Activated naive CD8-positive, alpha-beta T cell treated with anti-CD3 and anti-CD28 coated beads for 36 hours (primary cell): ENCODE data around the gene FITM1. TPM values are rescaled to one million over a fixed set of nuclear protein-coding genes. Genes with fewer than 3 reads are reported as not detected.

Experiments used
- DNase-seq: peaks from one replicate; pipeline ENCODE4 v3.0.0; 2021
- H3K27ac Mint-ChIP-seq: one replicate; pipeline ENCODE4 v1.8.0; 2022; ENCODE audit warnings: mild to moderate bottlenecking, moderate library complexity, mixed read lengths
- H3K27me3 Mint-ChIP-seq: one replicate; pipeline ENCODE4 v1.8.0; 2022; ENCODE audit warnings: mild to moderate bottlenecking, mixed read lengths
- H3K36me3 Mint-ChIP-seq: one replicate; pipeline ENCODE4 v1.8.0; 2021; ENCODE audit warnings: mild to moderate bottlenecking, mixed read lengths
- H3K4me1 Mint-ChIP-seq: one replicate; pipeline ENCODE4 v1.8.0; 2021; ENCODE audit warnings: mixed read lengths
- H3K4me3 Mint-ChIP-seq: one replicate; pipeline ENCODE4 v1.8.0; 2022; ENCODE audit warnings: mild to moderate bottlenecking, moderate library complexity, mixed read lengths
- H3K9me3 Mint-ChIP-seq: one replicate; pipeline ENCODE4 v1.8.0; 2022; ENCODE audit warnings: mixed read lengths
- total RNA-seq, 2 experiments: library from RNA; stranded (reverse); gene quantifications; one replicate each; pipeline ENCODE4 v1.2.3, GENCODE V29; 2021

FITM1 gene
- total RNA-seq, 2 experiments from 2014 or later, result 0.29 TPM; not detected in 1

DNA sequence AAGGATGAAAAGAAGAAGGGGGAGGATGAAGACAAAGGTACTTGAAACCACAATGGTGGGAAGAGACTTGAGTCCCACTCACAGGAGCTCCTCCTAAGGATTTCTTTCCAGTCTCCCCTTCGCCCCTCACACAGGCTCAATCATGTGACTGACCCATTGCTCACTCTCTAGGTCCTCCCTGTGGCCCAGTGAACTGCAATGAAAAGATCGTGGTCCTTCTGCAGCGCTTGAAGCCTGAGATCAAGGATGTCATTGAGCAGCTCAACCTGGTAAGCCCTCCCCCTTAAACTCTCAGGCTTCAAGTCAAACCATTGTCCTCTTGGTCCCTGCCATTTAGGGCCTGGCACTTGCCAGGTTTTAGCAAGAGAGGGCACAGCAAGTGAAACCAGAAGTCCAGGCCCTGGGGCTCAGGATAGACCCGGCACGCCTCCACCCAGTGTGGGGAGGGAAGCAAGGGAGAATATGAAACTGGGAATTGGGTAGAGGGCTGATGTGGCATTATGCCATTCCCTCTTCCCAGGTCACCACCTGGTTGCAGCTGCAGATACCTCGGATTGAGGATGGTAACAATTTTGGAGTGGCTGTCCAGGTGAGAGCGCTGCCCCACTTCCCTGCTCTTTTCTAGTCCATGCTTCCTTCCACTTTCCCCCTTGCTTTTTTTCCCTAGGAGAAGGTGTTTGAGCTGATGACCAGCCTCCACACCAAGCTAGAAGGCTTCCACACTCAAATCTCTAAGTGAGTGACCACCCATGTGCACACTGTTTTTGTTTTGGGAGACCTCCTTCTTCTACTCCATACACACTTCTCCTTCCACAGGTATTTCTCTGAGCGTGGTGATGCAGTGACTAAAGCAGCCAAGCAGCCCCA, 7.3 kb downstream of the FITM1 start:
- Mint-ChIP-seq H3K27me3 (no peaks in the 10 kb centered on the region), H3K9me3 (no peaks in the 10 kb centered on the region), H3K4me3 (peak overlapping the region; percentile 94), H3K4me1 (peaks cover 48% of the 10 kb centered on the region), H3K27ac (peak overlapping the region; percentile 92), H3K36me3 (peaks cover 44% of the 10 kb centered on the region)
- no peak for DNase-seq

DNA sequence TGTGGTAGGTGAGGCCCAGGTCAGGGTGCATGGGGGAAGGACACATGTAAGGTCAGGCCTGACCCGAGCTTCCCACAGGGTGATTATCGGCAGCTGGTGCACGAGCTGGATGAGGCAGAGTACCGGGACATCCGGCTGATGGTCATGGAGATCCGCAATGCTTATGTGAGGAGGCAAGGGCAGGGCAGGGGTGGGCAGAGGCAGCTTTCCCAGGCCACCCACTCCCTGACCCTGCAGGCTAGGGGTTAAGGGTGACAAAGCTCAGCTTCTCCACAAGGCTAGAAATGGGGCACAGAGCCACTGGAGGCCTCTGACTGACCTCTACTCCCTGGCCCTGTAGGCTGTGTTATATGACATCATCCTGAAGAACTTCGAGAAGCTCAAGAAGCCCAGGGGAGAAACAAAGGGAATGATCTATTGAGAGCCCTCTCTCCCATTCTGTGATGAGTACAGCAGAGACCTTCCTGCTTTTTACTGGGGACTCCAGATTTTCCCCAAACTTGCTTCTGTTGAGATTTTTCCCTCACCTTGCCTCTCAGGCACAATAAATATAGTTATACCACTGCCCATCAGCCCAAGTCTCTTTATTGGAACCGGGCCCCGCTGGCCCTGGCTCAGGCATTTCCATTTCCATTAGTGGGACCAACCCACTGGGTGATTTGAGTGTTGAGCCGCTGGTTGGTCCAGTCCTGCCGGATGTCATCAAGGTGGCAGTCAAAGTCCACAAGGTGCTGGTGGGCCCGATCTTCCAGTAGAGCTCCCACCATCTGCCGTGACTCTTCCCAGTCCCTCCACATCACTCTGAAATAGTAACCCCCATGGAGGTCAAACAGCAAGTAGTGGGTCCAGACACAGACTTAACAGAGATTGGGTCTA, 8.2 kb downstream of the FITM1 start:
- DNase-seq, result no peak
- Mint-ChIP-seq H3K9me3 (no peaks in the 10 kb centered on the region), H3K4me1 (peaks cover 52% of the 10 kb centered on the region), H3K4me3 (peak overlapping the region; percentile 96), H3K27ac (peak overlapping the region; percentile 77), H3K27me3 (no peaks in the 10 kb centered on the region), H3K36me3 (peaks cover 53% of the 10 kb centered on the region)

DNA sequence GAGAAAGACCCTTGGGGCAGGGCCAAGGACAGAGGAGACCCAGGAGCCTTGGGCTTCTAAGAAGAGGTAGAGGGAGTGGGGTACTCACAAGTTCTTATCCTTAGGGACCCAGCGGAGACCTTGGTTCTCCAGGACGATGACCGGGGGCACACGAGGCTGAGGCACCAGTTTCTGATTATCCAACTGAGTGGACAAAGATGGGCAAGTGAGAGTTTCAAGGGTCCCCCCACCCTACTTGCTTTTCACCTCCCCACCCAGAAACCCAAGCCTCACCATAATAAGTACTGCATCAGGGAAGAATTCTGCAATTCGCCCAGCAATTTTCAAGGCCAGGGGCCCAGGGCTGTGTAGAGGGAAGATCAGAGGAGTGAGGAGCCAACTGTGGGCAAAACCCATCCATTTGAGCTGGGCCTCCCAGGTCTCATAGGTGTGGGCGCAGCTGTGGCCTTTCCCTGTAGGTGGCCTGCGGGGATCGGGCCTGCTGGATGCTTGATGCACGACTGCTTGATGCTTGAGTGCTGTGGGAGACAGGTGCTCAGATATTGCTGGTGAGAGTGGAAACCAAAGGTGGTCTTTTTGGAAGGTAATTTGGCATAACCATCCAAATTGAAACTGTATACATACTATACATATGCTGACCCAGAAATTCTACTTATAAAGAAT, 8.9 kb downstream of the FITM1 start:
- Mint-ChIP-seq H3K36me3 (peaks cover 57% of the 10 kb centered on the region), H3K27ac (peak overlapping the region; percentile 77), H3K27me3 (no peaks in the 10 kb centered on the region), H3K4me1 (peaks cover 59% of the 10 kb centered on the region), H3K4me3 (peak overlapping the region; percentile 96), H3K9me3 (no peaks in the 10 kb centered on the region)
- peak; percentile 38 for DNase-seq

DNA sequence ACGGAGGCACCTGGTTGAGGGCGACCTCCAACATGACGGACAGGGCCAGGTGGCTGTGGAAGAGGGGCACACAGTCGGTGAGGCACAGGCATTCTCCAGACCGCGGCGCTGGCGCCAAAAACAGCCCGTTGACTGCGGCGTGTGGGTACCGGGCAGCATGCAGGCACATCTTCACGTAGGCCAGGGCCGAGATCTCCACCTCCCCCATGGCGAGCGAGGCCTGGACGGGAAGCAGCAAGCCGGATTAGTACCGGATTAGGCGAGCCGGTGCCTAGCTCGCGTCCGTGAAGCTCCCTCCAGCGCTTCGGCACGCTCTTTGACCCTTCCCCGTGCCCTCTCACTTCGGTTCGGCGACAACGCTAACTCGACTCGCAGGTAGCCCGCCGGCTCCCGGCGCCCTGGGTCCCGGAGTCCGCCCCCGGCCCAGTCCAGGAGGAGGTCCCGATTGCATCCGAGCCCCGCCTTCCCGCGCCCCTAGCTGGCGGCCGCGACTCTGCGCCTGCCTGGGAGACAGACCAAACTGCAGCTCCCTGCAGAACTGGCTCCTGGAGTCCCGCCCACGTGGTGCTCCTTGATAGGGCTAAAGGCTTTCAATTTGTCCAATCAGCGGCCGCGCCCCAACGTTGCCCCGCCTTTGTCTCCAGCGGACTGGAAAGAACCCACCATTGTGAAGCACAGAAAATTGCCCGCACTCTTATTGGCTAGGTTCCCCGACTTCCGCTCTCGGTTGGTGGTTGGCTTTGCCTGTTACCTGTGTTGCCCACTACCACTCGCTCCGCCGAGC, 10.8 kb downstream of the FITM1 start, which contains the start of gene EMC9:
Gene EMC9 (minus strand): TSS at position 495 of the 784 bp plus-strand sequence. CDS start 287 bp downstream, at position 208.
- peak; percentile 99 for DNase-seq
- peak within 1 kb of the TSS; percentile 96 for H3K4me3 Mint-ChIP-seq
- no peaks in the 10 kb centered on the region for H3K27me3 Mint-ChIP-seq
- H3K4me1 Mint-ChIP-seq, result peaks cover 66% of the 10 kb centered on the region
- peaks cover 76% of the 10 kb centered on the region for H3K36me3 Mint-ChIP-seq
- H3K9me3 Mint-ChIP-seq, result no peaks in the 10 kb centered on the region
- peak within 1 kb of the TSS; percentile 92 for H3K27ac Mint-ChIP-seq

DNA sequence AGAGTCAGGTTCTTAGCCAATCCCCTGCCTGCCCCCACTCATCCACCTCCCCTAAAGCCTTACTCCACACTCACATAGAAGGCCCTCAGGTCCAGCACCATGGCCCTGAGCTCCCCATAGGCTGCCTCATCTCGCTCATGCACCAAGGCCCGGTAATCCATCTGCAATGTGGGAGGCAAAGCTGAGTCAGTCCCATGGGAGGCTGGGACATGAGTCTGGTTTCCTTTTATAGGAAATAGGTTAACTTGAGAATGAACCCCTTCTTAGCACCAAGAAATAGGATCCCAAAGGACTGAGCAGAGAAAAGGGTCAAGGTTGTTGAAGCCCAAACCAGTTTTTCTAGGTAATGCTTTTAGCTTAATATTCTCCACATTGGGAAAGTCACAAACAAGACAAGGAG, 13.1 kb downstream of the FITM1 start:
- Mint-ChIP-seq H3K9me3 (no peaks in the 10 kb centered on the region), H3K4me1 (peaks cover 52% of the 10 kb centered on the region), H3K27ac (peak overlapping the region; percentile 54), H3K36me3 (peaks cover 65% of the 10 kb centered on the region), H3K27me3 (no peaks in the 10 kb centered on the region), H3K4me3 (no peak overlapping the region)
- no peak for DNase-seq

DNA sequence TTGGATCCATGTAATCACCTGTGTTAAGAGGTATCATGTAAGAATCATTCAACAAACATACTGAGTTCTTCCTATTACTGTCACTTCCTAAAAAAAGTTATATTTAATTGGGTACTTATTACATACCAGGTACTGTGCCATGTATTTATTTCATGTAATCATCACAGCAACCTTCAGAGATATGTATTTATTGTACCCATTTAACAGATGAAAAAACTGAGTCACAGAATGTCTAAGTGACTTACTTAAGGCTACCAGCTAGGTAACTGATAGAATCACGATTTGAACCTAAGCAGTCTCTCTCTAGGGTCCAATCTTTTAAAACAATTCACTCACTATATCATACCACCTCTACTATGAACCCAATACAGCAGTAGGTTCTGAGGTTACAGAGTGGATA, 14.0 kb downstream of the FITM1 start:
- Mint-ChIP-seq H3K9me3 (no peaks in the 10 kb centered on the region), H3K27me3 (no peaks in the 10 kb centered on the region), H3K36me3 (peaks cover 62% of the 10 kb centered on the region), H3K4me1 (peaks cover 50% of the 10 kb centered on the region), H3K27ac (peak overlapping the region; percentile 76), H3K4me3 (peak overlapping the region; percentile 97)
- no peak for DNase-seq

DNA sequence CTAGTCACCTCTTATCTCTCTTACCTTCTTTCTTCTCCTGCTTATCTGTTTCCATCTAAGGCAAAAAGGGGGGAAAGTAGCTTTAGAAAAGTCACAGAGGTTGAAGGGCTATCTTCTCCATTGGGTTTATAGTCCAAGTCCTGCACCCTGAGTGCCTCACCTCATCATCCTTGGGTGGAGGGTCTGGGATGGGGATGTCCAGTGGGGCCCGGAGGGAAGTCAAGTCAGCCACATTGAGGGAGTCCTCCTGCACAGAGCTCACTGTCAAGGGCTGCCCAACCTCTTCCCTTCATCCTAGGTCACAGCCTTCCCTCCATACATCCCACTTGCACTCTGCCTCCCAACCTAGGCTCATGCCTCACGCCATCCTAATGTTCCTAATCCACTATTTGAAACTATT, 14.8 kb downstream of the FITM1 start:
- DNase-seq, result no peak
- H3K27ac Mint-ChIP-seq, result peak overlapping the region; percentile 97
- peak overlapping the region; percentile 97 for H3K4me3 Mint-ChIP-seq
- H3K36me3 Mint-ChIP-seq, result peaks cover 63% of the 10 kb centered on the region
- no peaks in the 10 kb centered on the region for H3K9me3 Mint-ChIP-seq
- H3K4me1 Mint-ChIP-seq, result peaks cover 51% of the 10 kb centered on the region
- no peaks in the 10 kb centered on the region for H3K27me3 Mint-ChIP-seq

DNA sequence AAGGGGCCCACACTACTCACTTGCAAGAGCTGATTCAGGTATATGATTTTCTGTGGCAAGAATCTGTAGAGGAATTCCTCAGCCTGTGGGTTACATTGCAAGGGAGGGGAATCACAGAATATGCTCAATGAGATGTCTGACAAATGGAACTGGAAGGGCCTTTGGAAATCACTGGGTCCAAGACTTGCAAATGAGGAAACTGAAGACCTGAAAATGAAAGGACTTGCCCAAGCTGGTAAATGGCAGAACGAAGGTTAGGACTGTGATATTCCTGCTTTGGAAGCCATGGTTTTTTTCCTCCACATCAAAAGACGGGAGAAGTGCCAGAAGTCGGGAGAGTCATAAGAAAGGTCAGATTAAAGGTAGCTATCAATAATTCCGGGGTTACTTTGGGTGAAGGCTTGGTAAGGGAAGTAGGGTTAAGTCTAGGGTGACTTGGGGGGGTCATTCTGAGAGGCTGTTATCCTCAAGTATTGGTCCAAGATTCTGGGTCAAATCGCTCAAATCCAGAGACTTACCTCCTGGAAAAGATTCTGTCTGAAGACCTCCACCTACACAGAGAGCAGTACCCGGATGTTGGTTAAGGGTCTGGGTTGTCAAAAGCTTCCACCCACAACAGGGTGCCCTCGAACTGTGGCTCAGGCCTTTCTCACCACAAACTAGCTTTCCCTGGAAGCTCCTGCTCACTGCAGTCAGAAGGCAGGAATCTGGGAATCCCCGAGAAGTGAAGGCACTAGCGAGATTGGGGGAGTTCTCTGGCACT, 15.4 kb downstream of the FITM1 start:
- peaks cover 56% of the 10 kb centered on the region for H3K4me1 Mint-ChIP-seq
- DNase-seq, result no peak
- no peaks in the 10 kb centered on the region for H3K9me3 Mint-ChIP-seq
- peak overlapping the region; percentile 97 for H3K4me3 Mint-ChIP-seq
- H3K27me3 Mint-ChIP-seq, result no peaks in the 10 kb centered on the region
- peak overlapping the region; percentile 97 for H3K27ac Mint-ChIP-seq
- H3K36me3 Mint-ChIP-seq, result peaks cover 64% of the 10 kb centered on the region

DNA sequence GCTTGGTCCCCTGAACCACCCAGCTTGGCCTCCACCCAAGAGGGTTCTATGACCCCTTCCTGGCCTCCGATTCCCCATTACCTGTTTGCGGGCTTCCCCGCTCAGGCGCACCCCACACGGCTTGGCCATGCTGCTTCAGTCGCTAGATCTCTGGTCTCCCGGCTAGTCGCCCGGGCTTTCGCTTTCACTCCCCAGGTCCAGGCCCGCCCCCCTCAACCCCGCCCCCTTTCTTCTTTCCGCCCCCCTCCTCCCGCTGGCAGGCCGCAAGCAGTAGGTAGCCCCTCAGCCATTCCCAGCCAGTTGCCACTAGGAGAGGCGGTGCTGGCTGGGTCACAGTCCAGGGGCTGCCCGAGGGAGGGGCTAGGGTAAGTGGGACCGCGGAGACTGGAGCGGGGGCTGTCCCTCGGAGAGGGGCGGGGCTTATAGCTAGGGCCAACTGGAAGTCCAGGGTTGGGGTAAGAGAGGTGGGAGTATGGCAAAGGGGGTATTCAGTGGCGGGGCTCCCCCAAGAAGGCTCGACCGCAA, 16.1 kb downstream of the FITM1 start, which contains the start of gene PSME2:
Gene PSME2 (minus strand): TSS at position 158 of the 525 bp plus-strand sequence. CDS start 29 bp downstream, at position 129.
- H3K9me3 Mint-ChIP-seq, result no peaks in the 10 kb centered on the region
- DNase-seq, result peak; percentile 97
- peaks cover 56% of the 10 kb centered on the region for H3K4me1 Mint-ChIP-seq
- no peaks in the 10 kb centered on the region for H3K27me3 Mint-ChIP-seq
- peak within 1 kb of the TSS; percentile 97 for H3K4me3 Mint-ChIP-seq
- peak within 1 kb of the TSS; percentile 97 for H3K27ac Mint-ChIP-seq
- peaks cover 63% of the 10 kb centered on the region for H3K36me3 Mint-ChIP-seq

DNA sequence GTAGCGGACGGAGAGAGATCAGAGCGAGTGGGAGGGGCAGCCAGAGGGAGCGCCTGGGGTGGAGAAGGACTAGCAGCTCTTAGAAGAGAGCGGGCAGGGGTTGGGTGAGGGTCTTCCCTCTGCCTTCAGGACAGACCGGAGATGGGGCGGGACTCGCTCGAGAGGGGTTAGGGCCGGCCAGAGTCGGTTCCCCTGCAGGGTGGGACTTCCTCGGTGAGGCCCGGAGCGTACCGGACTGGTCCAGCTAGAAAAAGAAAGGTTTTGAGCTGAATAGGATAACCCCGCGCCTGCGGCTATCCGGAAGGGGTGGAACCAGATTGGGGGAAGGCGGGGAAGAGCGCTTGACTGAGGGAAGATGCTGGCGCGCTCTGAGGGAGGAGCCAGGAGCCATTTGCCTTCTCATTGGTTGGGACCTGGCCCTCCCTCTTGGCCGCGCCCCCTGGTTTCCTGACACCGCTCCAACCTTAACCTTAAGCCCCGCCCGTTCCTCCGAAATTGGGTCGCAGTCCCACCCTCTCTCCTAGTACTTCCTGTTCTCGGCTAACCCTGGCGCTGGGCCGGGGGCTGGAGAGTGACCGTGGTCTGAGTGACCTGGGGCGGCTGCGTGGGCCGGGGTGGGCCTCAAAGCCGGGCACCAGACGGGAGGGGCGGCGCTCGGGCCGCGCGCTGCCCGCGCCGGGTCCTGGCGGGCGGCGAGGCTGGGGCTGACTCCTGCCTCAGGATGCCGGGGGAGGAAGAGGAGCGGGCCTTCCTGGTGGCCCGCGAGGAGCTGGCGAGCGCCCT, 16.7 kb downstream of the FITM1 start, which contains the start of gene RNF31:
Gene RNF31 (plus strand): TSS at position 521 of the 783 bp plus-strand sequence. CDS start 201 bp downstream, at position 722.
- Mint-ChIP-seq H3K27me3 (no peaks in the 10 kb centered on the region), H3K4me3 (peak within 1 kb of the TSS; percentile 97), H3K4me1 (peaks cover 52% of the 10 kb centered on the region), H3K36me3 (peaks cover 60% of the 10 kb centered on the region), H3K9me3 (no peaks in the 10 kb centered on the region), H3K27ac (peak within 1 kb of the TSS; percentile 97)
- DNase-seq, result peak; percentile 98

DNA sequence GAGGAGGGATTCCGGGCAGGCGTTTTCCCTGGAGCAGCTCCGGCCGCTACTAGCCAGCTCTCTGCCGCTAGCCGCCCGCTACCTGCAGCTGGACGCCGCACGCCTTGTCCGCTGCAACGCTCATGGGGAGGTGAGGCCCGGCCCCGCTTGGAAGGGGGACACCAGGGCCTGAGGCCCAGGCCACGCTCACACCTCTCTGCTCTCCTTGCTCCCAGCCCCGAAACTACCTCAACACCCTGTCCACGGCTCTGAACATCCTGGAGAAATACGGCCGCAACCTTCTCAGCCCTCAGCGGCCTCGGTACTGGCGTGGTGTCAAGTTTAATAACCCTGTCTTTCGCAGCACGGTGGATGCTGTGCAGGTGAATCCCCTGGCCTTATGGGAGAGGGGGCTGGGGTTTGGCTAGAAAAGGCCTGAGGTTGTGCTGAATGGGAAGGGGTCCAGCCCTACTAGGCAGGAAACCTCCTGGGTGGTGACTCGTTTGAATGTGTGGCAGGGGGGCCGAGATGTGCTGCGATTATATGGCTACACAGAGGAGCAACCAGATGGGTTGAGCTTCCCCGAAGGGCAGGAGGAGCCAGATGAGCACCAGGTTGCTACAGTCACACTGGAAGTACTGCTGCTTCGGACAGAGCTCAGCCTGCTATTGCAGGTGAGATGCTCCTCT, 17.4 kb downstream of the FITM1 start:
- H3K27me3 Mint-ChIP-seq, result no peaks in the 10 kb centered on the region
- peak overlapping the region; percentile 97 for H3K4me3 Mint-ChIP-seq
- H3K27ac Mint-ChIP-seq, result peak overlapping the region; percentile 68
- H3K9me3 Mint-ChIP-seq, result no peaks in the 10 kb centered on the region
- peaks cover 59% of the 10 kb centered on the region for H3K36me3 Mint-ChIP-seq
- peaks cover 49% of the 10 kb centered on the region for H3K4me1 Mint-ChIP-seq
- peak; percentile 13 for DNase-seq

DNA sequence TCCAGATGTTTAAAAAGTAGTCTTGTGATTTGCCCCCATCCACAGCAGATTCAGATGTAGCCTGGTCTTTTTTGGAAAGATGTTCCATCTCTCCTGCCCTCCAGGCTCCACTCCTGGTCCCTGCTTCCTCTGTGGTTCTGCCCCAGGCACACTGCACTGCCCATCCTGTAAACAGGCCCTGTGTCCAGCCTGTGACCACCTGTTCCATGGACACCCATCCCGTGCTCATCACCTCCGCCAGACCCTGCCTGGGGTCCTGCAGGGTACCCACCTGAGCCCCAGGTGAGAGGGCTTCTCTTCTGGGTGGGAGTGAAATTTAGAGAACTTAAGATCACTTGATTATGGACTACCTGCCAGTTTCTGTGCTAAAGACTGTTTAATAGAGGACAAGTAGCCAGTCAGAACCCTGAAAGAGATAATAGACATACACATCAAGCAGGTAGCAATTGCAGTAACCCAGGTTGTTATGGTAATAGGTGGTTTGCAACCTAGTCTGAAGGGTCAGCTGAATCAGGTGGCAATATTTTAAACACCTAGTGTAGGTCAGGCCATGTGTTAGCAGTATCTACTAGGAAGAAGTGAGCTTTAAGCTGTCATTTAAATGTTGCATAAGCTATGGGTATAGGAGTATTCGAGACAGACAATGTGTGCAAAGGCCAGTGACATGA, 19.0 kb downstream of the FITM1 start:
- H3K27me3 Mint-ChIP-seq, result no peaks in the 10 kb centered on the region
- H3K9me3 Mint-ChIP-seq, result no peaks in the 10 kb centered on the region
- DNase-seq, result no peak
- peak overlapping the region; percentile 97 for H3K4me3 Mint-ChIP-seq
- H3K27ac Mint-ChIP-seq, result no peak overlapping the region
- peaks cover 47% of the 10 kb centered on the region for H3K36me3 Mint-ChIP-seq
- peaks cover 35% of the 10 kb centered on the region for H3K4me1 Mint-ChIP-seq
